Chondrocyte (in vitro differentiated cells): ENCODE results near the gene TIMM17B. TPM values are rescaled to one million over a fixed set of nuclear protein-coding genes. Genes with fewer than 3 reads are reported as not detected.

Experiments
- DNase-seq: peaks from one replicate; pipeline ENCODE4 v3.0.0; 2021; ENCODE audit warnings: mixed read lengths, low spot score
- H3K27ac Mint-ChIP-seq: one replicate; pipeline ENCODE4 v1.8.0; 2021; ENCODE audit warnings: mild to moderate bottlenecking, moderate library complexity, mixed read lengths; ENCODE audit not compliant: unreplicated experiment
- H3K27me3 Mint-ChIP-seq: 2 replicates; pipeline ENCODE4 v1.8.0; 2021; ENCODE audit warnings: low read depth, mixed read lengths
- H3K36me3 Mint-ChIP-seq: 2 replicates; pipeline ENCODE4 v1.8.0; 2021; ENCODE audit warnings: low read depth, mixed read lengths
- H3K4me1 Mint-ChIP-seq: 2 replicates; pipeline ENCODE4 v1.8.0; 2021; ENCODE audit warnings: low read depth, mild to moderate bottlenecking, mixed read lengths
- H3K4me3 Mint-ChIP-seq: one replicate; pipeline ENCODE4 v1.8.0; 2021; ENCODE audit warnings: mild to moderate bottlenecking, moderate library complexity, mixed read lengths; ENCODE audit not compliant: unreplicated experiment
- H3K9me3 Mint-ChIP-seq: 2 replicates; pipeline ENCODE4 v1.8.0; 2021; ENCODE audit warnings: low read depth, mixed read lengths
- total RNA-seq: library from RNA; stranded (reverse); gene quantifications from 3 replicates; pipeline ENCODE4 v1.2.1, GENCODE V29; 2021
- TF ChIP-seq, protein P1 (sequence below): fragments of 200-600 bp; sonication (generic); IDR thresholded peaks from 2 replicates; pipeline ENCODE4 v1.5.0; 2021; ENCODE audit warnings: antibody characterized with exemption, mild to moderate bottlenecking, moderate library complexity

TIMM17B gene
- total RNA-seq, 1 donor from 2014 or later, result 38.0 TPM

DNA sequence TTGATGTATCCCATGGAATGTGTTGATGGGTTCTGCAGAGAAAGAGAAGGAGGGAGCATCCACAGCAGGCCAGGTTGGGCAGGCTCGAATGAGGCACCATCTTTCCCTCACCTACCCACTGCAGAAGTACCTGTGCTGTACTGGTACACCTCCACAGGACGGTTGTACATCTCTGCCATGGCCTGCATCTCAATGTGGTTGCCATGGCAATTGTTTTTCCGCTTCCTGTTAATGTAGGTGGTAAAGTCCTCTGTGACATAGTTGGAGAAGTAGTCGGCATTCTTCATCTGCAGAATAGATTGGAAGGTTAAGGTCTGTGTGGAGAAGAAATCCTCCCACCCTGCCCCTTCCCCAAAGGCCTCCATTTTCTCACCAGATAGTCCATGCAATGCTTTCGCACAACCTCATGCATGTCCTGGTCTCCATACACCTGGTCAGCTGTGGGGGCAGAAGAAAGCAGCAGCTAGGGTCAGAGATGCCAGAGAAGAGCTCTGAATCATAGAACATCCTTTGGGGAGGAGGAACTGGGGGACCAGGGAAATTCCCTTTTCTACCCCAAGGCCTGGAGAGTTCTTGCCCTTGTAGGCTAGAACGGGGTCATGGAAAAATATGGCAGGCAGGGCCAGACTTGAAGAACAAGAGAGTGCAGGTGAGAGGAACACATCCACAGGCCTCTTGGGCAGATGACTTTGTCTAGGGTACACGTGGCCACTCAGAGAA lies 37.2 kb upstream of the TIMM17B start:
- H3K27ac Mint-ChIP-seq, result no peak overlapping the region
- TF ChIP-seq, protein P1, sequence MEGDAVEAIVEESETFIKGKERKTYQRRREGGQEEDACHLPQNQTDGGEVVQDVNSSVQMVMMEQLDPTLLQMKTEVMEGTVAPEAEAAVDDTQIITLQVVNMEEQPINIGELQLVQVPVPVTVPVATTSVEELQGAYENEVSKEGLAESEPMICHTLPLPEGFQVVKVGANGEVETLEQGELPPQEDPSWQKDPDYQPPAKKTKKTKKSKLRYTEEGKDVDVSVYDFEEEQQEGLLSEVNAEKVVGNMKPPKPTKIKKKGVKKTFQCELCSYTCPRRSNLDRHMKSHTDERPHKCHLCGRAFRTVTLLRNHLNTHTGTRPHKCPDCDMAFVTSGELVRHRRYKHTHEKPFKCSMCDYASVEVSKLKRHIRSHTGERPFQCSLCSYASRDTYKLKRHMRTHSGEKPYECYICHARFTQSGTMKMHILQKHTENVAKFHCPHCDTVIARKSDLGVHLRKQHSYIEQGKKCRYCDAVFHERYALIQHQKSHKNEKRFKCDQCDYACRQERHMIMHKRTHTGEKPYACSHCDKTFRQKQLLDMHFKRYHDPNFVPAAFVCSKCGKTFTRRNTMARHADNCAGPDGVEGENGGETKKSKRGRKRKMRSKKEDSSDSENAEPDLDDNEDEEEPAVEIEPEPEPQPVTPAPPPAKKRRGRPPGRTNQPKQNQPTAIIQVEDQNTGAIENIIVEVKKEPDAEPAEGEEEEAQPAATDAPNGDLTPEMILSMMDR, result no peak
- no peaks in the 10 kb centered on the region for H3K4me1 Mint-ChIP-seq
- H3K36me3 Mint-ChIP-seq, result peaks cover 10% of the 10 kb centered on the region
- H3K4me3 Mint-ChIP-seq, result no peak overlapping the region
- H3K27me3 Mint-ChIP-seq, result no peaks in the 10 kb centered on the region
- DNase-seq, result no peak
- peaks cover 10% of the 10 kb centered on the region for H3K9me3 Mint-ChIP-seq

GRCh38 chrX:48933757-48934156 lies 36.2 kb upstream of the TIMM17B start:
- no peak overlapping the region for H3K27ac Mint-ChIP-seq
- H3K4me3 Mint-ChIP-seq, result no peak overlapping the region
- TF ChIP-seq, protein P1, result no peak
- H3K36me3 Mint-ChIP-seq, result peaks cover 10% of the 10 kb centered on the region
- no peaks in the 10 kb centered on the region for H3K27me3 Mint-ChIP-seq
- no peaks in the 10 kb centered on the region for H3K4me1 Mint-ChIP-seq
- no peak for DNase-seq
- peaks cover 6% of the 10 kb centered on the region for H3K9me3 Mint-ChIP-seq

DNA sequence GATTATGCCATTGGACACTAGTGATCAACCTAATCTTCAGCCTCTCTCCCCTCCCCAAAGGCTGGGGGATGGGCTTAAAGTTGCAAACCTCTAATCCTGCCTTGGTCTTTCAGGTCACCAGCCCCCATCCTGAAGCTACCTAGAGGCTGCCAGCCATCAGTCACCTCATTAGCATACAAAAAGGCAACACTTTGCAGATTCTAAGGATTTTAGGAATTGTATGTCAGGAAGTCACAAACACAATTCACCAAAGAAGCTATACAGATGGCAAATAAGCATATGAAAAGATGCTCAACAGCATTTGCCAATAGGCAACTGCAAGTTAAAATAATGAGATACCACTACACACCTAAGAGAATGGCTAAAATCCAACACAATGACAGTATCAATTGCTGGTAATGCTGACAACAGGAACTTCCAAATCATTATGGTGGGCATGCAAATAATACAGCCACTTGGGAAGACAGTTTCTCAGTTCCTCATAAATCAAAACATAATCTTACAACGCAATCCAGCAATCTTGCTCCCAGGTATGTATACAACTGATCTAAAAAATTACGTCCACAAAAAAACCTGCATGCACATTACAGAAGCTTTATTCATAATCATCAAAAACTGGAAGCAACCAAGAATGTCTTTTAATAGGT lies 30.3 kb upstream of the TIMM17B start:
- TF ChIP-seq, protein P1, result no peak
- H3K4me1 Mint-ChIP-seq, result no peaks in the 10 kb centered on the region
- H3K27me3 Mint-ChIP-seq, result no peaks in the 10 kb centered on the region
- peaks cover 6% of the 10 kb centered on the region for H3K9me3 Mint-ChIP-seq
- no peak overlapping the region for H3K27ac Mint-ChIP-seq
- no peak overlapping the region for H3K4me3 Mint-ChIP-seq
- H3K36me3 Mint-ChIP-seq, result peaks cover 12% of the 10 kb centered on the region
- no peak for DNase-seq

DNA sequence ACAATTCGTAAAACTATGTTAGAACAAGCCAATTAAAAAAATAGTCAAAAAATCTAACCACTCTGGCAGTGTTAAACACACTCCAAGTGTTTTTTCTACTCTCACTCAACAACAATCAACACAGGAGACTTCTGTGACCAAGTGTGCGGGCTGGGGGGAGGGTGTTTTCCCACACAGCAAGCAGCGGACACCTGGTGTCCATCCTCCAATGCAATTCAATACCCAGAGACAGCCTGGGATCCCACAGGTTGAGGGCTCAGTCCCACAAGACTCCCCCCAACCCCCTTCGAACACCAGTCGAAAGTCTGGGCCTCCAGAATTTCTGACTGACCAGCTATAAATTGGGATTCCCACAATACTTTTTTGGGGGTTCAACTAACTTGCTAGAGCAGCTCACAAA lies 29.6 kb upstream of the TIMM17B start:
- no peaks in the 10 kb centered on the region for H3K27me3 Mint-ChIP-seq
- DNase-seq, result no peak
- H3K4me3 Mint-ChIP-seq, result no peak overlapping the region
- peaks cover 5% of the 10 kb centered on the region for H3K9me3 Mint-ChIP-seq
- TF ChIP-seq, protein P1, result no peak
- H3K36me3 Mint-ChIP-seq, result peaks cover 12% of the 10 kb centered on the region
- H3K27ac Mint-ChIP-seq, result no peak overlapping the region
- no peaks in the 10 kb centered on the region for H3K4me1 Mint-ChIP-seq

DNA sequence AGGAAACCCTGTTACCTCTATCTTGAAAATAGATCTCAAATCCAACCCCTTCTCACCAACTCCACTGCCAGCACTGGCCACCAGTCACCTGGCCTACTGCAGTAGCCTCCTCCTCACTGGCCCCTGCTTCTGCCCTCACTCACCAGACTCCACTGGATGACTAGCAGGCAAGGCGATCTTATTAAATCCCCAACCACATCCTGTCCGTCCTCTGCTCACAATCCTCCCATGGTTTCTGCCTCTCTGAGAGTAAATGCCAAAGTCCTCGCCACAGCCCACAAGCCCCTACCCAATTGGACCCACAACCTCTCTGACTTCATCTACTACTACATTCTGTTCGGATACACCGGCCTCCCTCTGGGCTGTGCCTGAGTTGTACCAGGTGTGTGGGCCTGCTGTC lies 26.7 kb upstream of the TIMM17B start:
- Mint-ChIP-seq H3K27me3 (no peaks in the 10 kb centered on the region), H3K36me3 (peaks cover 10% of the 10 kb centered on the region), H3K4me3 (no peak overlapping the region), H3K4me1 (peaks cover 13% of the 10 kb centered on the region), H3K9me3 (peaks cover 5% of the 10 kb centered on the region), H3K27ac (peak overlapping the region; percentile 36)
- DNase-seq, result no peak
- TF ChIP-seq, protein P1, result no peak
